ENCODE data around the gene TATDN2.

TATDN2 gene

GRCh38 chr3:10315771-10316344 is 67.6 kb downstream of the TATDN2 start:
- TF ChIP-seq CTCF (conservative IDR thresholded peaks at IDR 0.05; ENCODE audit: low read length) = no peak
- DNase-seq (ENCODE audit: low read depth) = no peak

DNA sequence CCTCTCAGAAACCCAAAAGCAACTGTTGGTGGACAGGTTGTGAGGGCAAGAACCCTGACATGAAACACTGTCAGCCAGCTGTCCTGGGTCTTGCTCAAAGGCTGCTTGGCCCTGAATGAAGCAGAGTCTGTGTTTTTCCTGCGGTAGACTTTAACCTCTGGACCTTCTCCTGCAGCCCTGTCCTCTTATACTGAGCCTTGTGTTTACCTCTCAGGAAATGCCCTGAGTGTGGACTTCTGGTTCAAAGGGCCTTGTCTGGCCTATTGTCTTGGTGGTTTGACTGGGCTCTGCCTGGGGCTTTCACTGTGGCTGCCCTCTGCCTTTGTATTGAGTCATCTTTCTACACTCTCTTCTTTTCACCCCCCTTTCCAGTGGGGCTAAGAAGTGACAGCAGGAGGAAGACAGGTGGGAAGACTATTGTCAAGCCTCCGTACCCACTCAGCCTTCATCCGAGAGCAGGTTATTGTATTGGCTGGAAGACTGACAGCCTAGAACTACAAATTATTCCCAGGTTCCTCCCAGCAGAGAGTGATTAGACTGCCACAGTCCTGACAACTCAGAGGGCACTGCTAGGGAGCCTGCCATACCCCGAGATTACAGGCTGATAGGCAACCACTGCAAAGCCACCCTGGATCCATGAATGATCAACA is 69.2 kb downstream of the TATDN2 start:
- DNase-seq (ENCODE audit: low read depth) = no peak
- TF ChIP-seq CTCF (conservative IDR thresholded peaks at IDR 0.05; ENCODE audit: low read length) = no peak

More at GRCh38 chr3:10315771-10316344, 67.6 kb downstream of the TATDN2 start:
- no peak overlapping the region for H3K4me3 ChIP-seq (ENCODE audit: low read length)

GRCh38 chr3:10317961-10318350 is 69.7 kb downstream of the TATDN2 start:
- no peak for DNase-seq (ENCODE audit: low read depth)
- H3K4me3 ChIP-seq (ENCODE audit: low read length) = no peak overlapping the region
- TF ChIP-seq CTCF (conservative IDR thresholded peaks at IDR 0.05; ENCODE audit: low read length) = no peak

More for the DNA sequence above, 69.2 kb downstream of the TATDN2 start:
- no peak overlapping the region for H3K4me3 ChIP-seq (ENCODE audit: low read length)

DNA sequence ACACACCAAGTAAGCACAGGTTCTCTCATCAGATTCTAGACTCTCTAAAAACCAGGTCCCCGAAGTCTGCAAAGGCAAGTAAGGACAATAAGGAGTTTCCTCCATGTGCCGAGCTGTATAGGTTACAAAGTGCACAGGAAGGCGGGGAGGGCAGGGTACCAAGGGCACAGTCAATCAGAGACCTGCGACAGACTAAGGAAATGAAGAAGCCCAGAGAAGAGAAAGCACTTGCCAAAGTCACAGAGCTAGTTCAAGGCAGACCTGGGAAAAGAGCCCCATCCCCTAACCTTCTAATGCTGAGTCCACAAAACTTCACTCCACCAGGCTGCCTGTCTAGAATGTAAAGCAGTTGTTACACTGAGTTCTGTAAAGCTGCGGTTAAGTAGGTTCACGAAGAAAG is 71.0 kb downstream of the TATDN2 start:
- no peak for DNase-seq (ENCODE audit: low read depth)
- no peak for TF ChIP-seq CTCF (conservative IDR thresholded peaks at IDR 0.05; ENCODE audit: low read length)
- H3K4me3 ChIP-seq (ENCODE audit: low read length) = peak overlapping the region; percentile 99

- no peak for TF ChIP-seq CTCF (conservative IDR thresholded peaks at IDR 0.05; ENCODE audit: low read length)
- H3K4me3 ChIP-seq (ENCODE audit: low read length) = peak overlapping the region; percentile 99
- DNase-seq (ENCODE audit: low read depth) = peak; percentile 12
Observed at GRCh38 chr3:10319804-10320203, 71.5 kb downstream of the TATDN2 start.

GRCh38 chr3:10320320-10320677 is 72.0 kb downstream of the TATDN2 start:
- DNase-seq (ENCODE audit: low read depth) = no peak
- no peak for TF ChIP-seq CTCF (conservative IDR thresholded peaks at IDR 0.05; ENCODE audit: low read length)
- peak overlapping the region; percentile 99 for H3K4me3 ChIP-seq (ENCODE audit: low read length)

- no peak for TF ChIP-seq CTCF (conservative IDR thresholded peaks at IDR 0.05; ENCODE audit: low read length)
- H3K4me3 ChIP-seq (ENCODE audit: low read length) = no peak overlapping the region
- no peak for DNase-seq (ENCODE audit: low read depth)
Observed at GRCh38 chr3:10321630-10322351, 73.5 kb downstream of the TATDN2 start.

All from AG10803 (cell line).